GM12878 (cell line): ENCODE measurements around the gene PHACTR3. TPM values are rescaled to one million over a fixed set of nuclear protein-coding genes. Genes with fewer than 3 reads are reported as not detected.

Experiments used
- ATAC-seq: fragments of 200-7000 bp; cut with Tn5 transposase; 3 replicates; pipeline ENCODE4 v1.9.1; 2020; ENCODE audit warnings: mild to moderate bottlenecking, moderate library complexity
- BruUV-seq: library from RNA; stranded (reverse); fragments of 400-500 nt; replicated peaks from 2 replicates; lab custom pipeline; 2021; lab: Mats Ljungman, UMichigan
- CTCF ChIA-PET: fragments of 300-600 bp; sonication (Branson Sonifier 250); formaldehyde crosslinking; extraction: SDS; loops from one replicate; lab custom pipeline; 2021; ENCODE audit warnings: inconsistent platforms; lab: Yijun Ruan, JAX
- POLR2A ChIA-PET: fragments of 350-600 bp; formaldehyde crosslinking; extraction: SDS; loops from one replicate; lab custom pipeline; 2021; ENCODE audit warnings: inconsistent platforms; lab: Charles Lee
- RAD21 ChIA-PET: fragments of 300-600 bp; sonication (Branson Sonifier 250); formaldehyde crosslinking; loops from one replicate; lab custom pipeline; 2023; ENCODE audit warnings: antibody characterized with exemption; ENCODE audit not compliant: unreplicated experiment; lab: Charles Lee
- SMC1A ChIA-PET: fragments of 300-600 bp; sonication (Branson Sonifier 250); formaldehyde crosslinking; loops from one replicate; lab custom pipeline; 2023; ENCODE audit not compliant: unreplicated experiment, uncharacterized antibody; lab: Charles Lee
- DNase-seq: peaks from one replicate; pipeline ENCODE4 v3.0.0-alpha.2; 2011; ENCODE audit warnings: low read depth, low spot score
- FAIRE-seq: peaks from 3 replicates; lab custom pipeline; 2011; peaks lifted over from hg19 to GRCh38; lab: Jason Lieb, UNC
- H2AFZ ChIP-seq: 2 replicates; pipeline ENCODE4 v1.6.0; 2011; ENCODE audit warnings: low read depth, low read length, control low read depth; ENCODE audit not compliant: control insufficient read depth
- H3K27ac ChIP-seq: 2 replicates; pipeline ENCODE4 v1.5.1; 2011; ENCODE audit warnings: control low read depth; ENCODE audit not compliant: control insufficient read depth, insufficient read depth
- H3K27me3 ChIP-seq, 2 experiments: replicated peaks in 1 of 2; 2 replicates each; pipeline versions ENCODE4 v1.6.0 to v1.6.1; 2011; ENCODE audit warnings: low read length in 1 of 2; ENCODE audit not compliant: control insufficient read depth in 2 of 2, insufficient read depth in 2 of 2
- H3K36me3 ChIP-seq, 2 experiments: 2 replicates each; pipeline ENCODE4 v1.5.1; 2011; ENCODE audit warnings: low read length in 1 of 2; ENCODE audit not compliant: control insufficient read depth in 2 of 2, insufficient read depth in 2 of 2
- H3K4me1 ChIP-seq: 2 replicates; pipeline ENCODE4 v1.6.1; 2011; ENCODE audit warnings: mild to moderate bottlenecking, low read length, moderate library complexity, mixed read lengths; ENCODE audit not compliant: control insufficient read depth, insufficient read depth
- H3K4me2 ChIP-seq: 2 replicates; pipeline ENCODE4 v1.6.0; 2011; ENCODE audit warnings: control low read depth; ENCODE audit not compliant: control insufficient read depth, insufficient read depth
- H3K4me3 ChIP-seq: fragments of 200-600 bp; sonication (generic); 2 replicates; pipeline ENCODE4 v1.5.1; 2016
- H3K79me2 ChIP-seq: 2 replicates; pipeline ENCODE4 v1.6.0; 2011; ENCODE audit warnings: low read length; ENCODE audit not compliant: control insufficient read depth, insufficient read depth
- H3K9ac ChIP-seq: 2 replicates; pipeline ENCODE4 v1.8.0; 2011; ENCODE audit warnings: low read length, control low read depth, mixed read lengths; ENCODE audit not compliant: control insufficient read depth, insufficient read depth
- H3K9me3 ChIP-seq: replicated peaks from 3 replicates; pipeline ENCODE4 v1.5.1; 2011; ENCODE audit warnings: mild to moderate bottlenecking, low read length; ENCODE audit not compliant: control insufficient read depth, insufficient read depth
- H4K20me1 ChIP-seq: 2 replicates; pipeline ENCODE4 v1.6.0; 2011; ENCODE audit not compliant: control insufficient read depth, insufficient read depth
- BHLHE40 ChIP-seq, 2 experiments: fragments of 450-650 bp in 1 of 2; IDR thresholded peaks; 2 replicates each; pipeline ENCODE4 v1.6.1; 2011 to 2017; ENCODE audit warnings: low read depth in 2 of 2, borderline replicate concordance in 1 of 2, improper control_type of control experiment in 1 of 2, low read length in 1 of 2, mild to moderate bottlenecking in 1 of 2
- DPF2 ChIP-seq: fragments of 450-650 bp; IDR thresholded peaks from 2 replicates; pipeline ENCODE4 v1.6.1; 2017; ENCODE audit warnings: mild to moderate bottlenecking
- EED ChIP-seq: sonication (generic); IDR thresholded peaks from 2 replicates; pipeline ENCODE4 v1.6.1; 2016; ENCODE audit warnings: antibody characterized with exemption, low read depth
- EGR1 ChIP-seq, 2 experiments: IDR thresholded peaks; 1 replicate in 1 of 2; 2 replicates in 1 of 2; pipeline ENCODE4 v1.6.1; 2011 to 2012; ENCODE audit warnings: low read depth in 2 of 2, low read length in 2 of 2, borderline replicate concordance in 1 of 2, mild to moderate bottlenecking in 1 of 2, moderate library complexity in 1 of 2
- EP300 ChIP-seq, 2 experiments: fragments of 150-350 bp in 1 of 2; IDR thresholded peaks; 2 replicates each; pipeline ENCODE4 v1.6.1; 2011 to 2012; ENCODE audit warnings: low read depth in 2 of 2, low read length in 2 of 2, borderline replicate concordance in 1 of 2, improper control_type of control experiment in 1 of 2, inconsistent platforms in 1 of 2; ENCODE audit not compliant: control insufficient read depth in 1 of 2
- HDAC2 ChIP-seq: fragments of 200-600 bp; sonication (generic); IDR thresholded peaks from 2 replicates; pipeline ENCODE4 v1.6.1; 2017
- IRF4 ChIP-seq: IDR thresholded peaks from 2 replicates; pipeline ENCODE4 v1.6.1; 2011; ENCODE audit warnings: low read depth, low read length
- MTA3 ChIP-seq: IDR thresholded peaks from 2 replicates; pipeline ENCODE4 v1.6.1; 2012; ENCODE audit warnings: low read length, inconsistent platforms, borderline replicate concordance
- NFIC ChIP-seq: IDR thresholded peaks from 2 replicates; pipeline ENCODE4 v1.6.1; 2012; ENCODE audit warnings: low read depth, mild to moderate bottlenecking, inconsistent platforms, low read length, moderate library complexity
- NFYB ChIP-seq: IDR thresholded peaks from 2 replicates; pipeline ENCODE4 v1.6.1; 2011; ENCODE audit warnings: low read depth, mild to moderate bottlenecking, low read length, improper control_type of control experiment, moderate library complexity; ENCODE audit not compliant: insufficient read depth
- PML ChIP-seq: IDR thresholded peaks from 2 replicates; pipeline ENCODE4 v1.6.1; 2012; ENCODE audit warnings: low read length, inconsistent platforms
- SREBF1 ChIP-seq: IDR thresholded peaks from 2 replicates; pipeline ENCODE4 v1.6.1; 2012; ENCODE audit warnings: mild to moderate bottlenecking, low read length
- ZNF274 ChIP-seq: IDR thresholded peaks from one replicate; pipeline ENCODE4 v1.8.0; 2011; ENCODE audit not compliant: insufficient read length, insufficient read depth
- ZNF592 ChIP-seq: fragments of 450-650 bp; IDR thresholded peaks from 2 replicates; pipeline ENCODE4 v1.6.1; 2017; ENCODE audit warnings: mild to moderate bottlenecking, moderate library complexity
- ZZZ3 ChIP-seq: IDR thresholded peaks from 2 replicates; pipeline ENCODE4 v1.6.1; 2011; ENCODE audit warnings: low read depth; ENCODE audit not compliant: control insufficient read depth, insufficient read length
- WGBS: methylation state at CpG from one replicate; pipeline ENCODE4 v1.1.6; 2016; ENCODE audit warnings: low lambda C conversion rate; ENCODE audit not compliant: insufficient replicate concordance, insufficient coverage; ENCODE audit errors: missing lambda C conversion rate; 5-methylcytosine and 5-hydroxymethylcytosine counted together
- in situ Hi-C: fragments of 300-500 bp; cut with MboI; formaldehyde crosslinking; loops from 9 replicates; pipeline ENCODE4 v1.14.3; 2018; ENCODE audit warnings: mixed read lengths
- intact Hi-C: fragments of 100-400 bp; cut with micrococcal nuclease; formaldehyde crosslinking; loops from one replicate; pipeline ENCODE4 v1.14.2; 2022; ENCODE audit not compliant: unreplicated experiment
- polyA plus RNA-seq, 11 experiments: library from polyadenylated mRNA; depleted of rRNA in 4 of 11; unstranded in 6 of 11; stranded (reverse) in 5 of 11; fragments of >200 nt; fragmentation: Nextera tagmentation in 4 of 11; fragmentation: Illumina TruSeq in 1 of 11; extraction: Ambion mirVana in 4 of 11; extraction: Trizol in 1 of 11; gene quantifications; 1 replicate in 1 of 11; 2 replicates in 10 of 11; pipeline versions ENCODE4 v1.2.1 to v1.2.3, GENCODE V29; 2011 to 2016; ENCODE audit warnings: inconsistent platforms in 2 of 11, missing spikeins in 2 of 11, low read depth in 1 of 11
- total RNA-seq, 4 experiments: library from RNA; depleted of rRNA in 3 of 4; stranded (reverse); fragments of >200 nt in 3 of 4; fragmentation: Illumina TruSeq in 1 of 4; extraction: Trizol in 1 of 4; gene quantifications; 2 replicates each; pipeline versions ENCODE4 v1.2.1 to v1.2.3, GENCODE V29; 2013 to 2021

Gene PHACTR3
- total and polyA plus RNA-seq, 10 of the 15 experiments (the other 5 are each of a cell fraction or from before 2014, with no cell fraction given), result 0.17 to 2.7 (median 0.27) TPM; not detected in 1

GRCh38 chr20:59559024-59559817 is 45.1 kb upstream of the PHACTR3 start:
- in situ Hi-C loops, result no loop called here
- no peak for DNase-seq
- ChIA-PET SMC1A (no interaction called here), RAD21 (no interaction called here), POLR2A (no interaction called here), CTCF (interaction anchor here (3.4 kb wide), 1 partner anchor 12 kb away, joined by 24 read pairs; no protein-coding TSS in a partner anchor)
- 45% methylated on average over 14 of the region's 14 CpGs for WGBS
- Histone ChIP-seq H4K20me1 (no peaks in the 10 kb centered on the region), H3K4me2 (no peak overlapping the region), H3K4me3 (no peak overlapping the region), H3K9ac (no peak overlapping the region), H3K36me3 (no peaks in the 10 kb centered on the region), H3K9me3 (no peaks in the 10 kb centered on the region), H3K27me3 (no peaks in the 10 kb centered on the region), H3K79me2 (no peaks in the 10 kb centered on the region), H3K4me1 (no peaks in the 10 kb centered on the region), H2AFZ (no peak overlapping the region), H3K27ac (no peak overlapping the region)
- ATAC-seq, result no peak
- no TSS peak for BruUV-seq
- TF ChIP-seq NFIC (no peak), EP300 (IDR thresholded peaks at IDR 0.05; ENCODE audit: borderline replicate concordance in 1 of 2, control insufficient read depth in 1 of 2, low read depth in 2 of 2, low read length in 2 of 2) (no peak), NFYB (no peak), EED (no peak), BHLHE40 (IDR thresholded peaks at IDR 0.05; ENCODE audit: borderline replicate concordance in 1 of 2, low read depth in 2 of 2, low read length in 1 of 2) (no peak), DPF2 (no peak), IRF4 (no peak), ZNF274 (no peak), MTA3 (no peak), SREBF1 (no peak), HDAC2 (no peak), EGR1 (IDR thresholded peaks at IDR 0.05; ENCODE audit: borderline replicate concordance in 1 of 2, low read depth in 2 of 2, low read length in 2 of 2) (no peak), ZZZ3 (no peak), ZNF592 (no peak), PML (no peak)
- no peak for FAIRE-seq
- intact Hi-C loops, result no loop called here
